NB4 (cell line): ENCODE data around the gene IQCE.

Source experiments
- MAX ChIP-seq: IDR thresholded peaks from 2 replicates; pipeline ENCODE4 v1.6.1; 2011; ENCODE audit warnings: low read depth, low read length
- POLR2A ChIP-seq: IDR thresholded peaks from 2 replicates; pipeline ENCODE4 v1.6.1; 2011; ENCODE audit warnings: mild to moderate bottlenecking; ENCODE audit not compliant: insufficient read length; ENCODE audit errors: extremely low read depth
- TF ChIP-seq, protein P1 (sequence below): IDR thresholded peaks from one replicate; pipeline ENCODE4 v1.5.1; 2012; ENCODE audit warnings: low read depth, low read length

DNA sequence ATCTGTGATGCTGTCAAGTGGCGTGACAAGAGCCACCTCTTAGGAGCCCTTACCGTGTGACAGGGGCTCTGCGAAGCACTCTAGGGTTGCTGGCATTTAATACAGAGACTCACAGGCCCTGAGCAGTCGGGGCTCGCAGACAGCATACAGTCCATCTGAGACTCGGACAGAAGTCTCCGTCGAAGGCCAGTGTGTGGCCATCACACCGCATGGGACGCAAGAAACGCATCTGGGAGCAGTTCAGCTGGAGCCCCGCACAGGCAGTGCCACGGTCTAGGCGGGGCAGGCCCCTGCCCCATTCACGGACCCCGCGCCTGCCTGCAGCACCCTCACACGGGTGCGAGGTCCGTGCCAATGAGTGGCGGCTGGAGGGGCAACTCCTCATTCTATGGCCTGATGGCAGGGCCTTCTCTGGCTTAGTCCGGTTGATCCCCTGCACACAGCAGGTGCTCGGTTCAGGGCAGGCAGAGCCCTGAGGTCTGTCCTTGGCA, 33.6 kb downstream of the IQCE start:
- TF ChIP-seq, protein P1, sequence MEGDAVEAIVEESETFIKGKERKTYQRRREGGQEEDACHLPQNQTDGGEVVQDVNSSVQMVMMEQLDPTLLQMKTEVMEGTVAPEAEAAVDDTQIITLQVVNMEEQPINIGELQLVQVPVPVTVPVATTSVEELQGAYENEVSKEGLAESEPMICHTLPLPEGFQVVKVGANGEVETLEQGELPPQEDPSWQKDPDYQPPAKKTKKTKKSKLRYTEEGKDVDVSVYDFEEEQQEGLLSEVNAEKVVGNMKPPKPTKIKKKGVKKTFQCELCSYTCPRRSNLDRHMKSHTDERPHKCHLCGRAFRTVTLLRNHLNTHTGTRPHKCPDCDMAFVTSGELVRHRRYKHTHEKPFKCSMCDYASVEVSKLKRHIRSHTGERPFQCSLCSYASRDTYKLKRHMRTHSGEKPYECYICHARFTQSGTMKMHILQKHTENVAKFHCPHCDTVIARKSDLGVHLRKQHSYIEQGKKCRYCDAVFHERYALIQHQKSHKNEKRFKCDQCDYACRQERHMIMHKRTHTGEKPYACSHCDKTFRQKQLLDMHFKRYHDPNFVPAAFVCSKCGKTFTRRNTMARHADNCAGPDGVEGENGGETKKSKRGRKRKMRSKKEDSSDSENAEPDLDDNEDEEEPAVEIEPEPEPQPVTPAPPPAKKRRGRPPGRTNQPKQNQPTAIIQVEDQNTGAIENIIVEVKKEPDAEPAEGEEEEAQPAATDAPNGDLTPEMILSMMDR = no peak
- TF ChIP-seq POLR2A = no peak
- no peak for TF ChIP-seq MAX
